Psoas muscle (tissue), 8 donors: ENCODE data around the gene MEIS1. TPM values are rescaled to one million over a fixed set of nuclear protein-coding genes. Genes with fewer than 3 reads are reported as not detected.

Experiments
- ATAC-seq, 4 donors: fragments of 200-7000 bp; cut with Tn5 transposase; one replicate each; pipeline ENCODE4 v1.9.1; 2020; ENCODE audit warnings: moderate library complexity in 3 of 4, mild to moderate bottlenecking in 2 of 4
- DNase-seq, 2 donors: peaks; one replicate each; pipeline ENCODE4 v3.0.0-alpha.2; 2020
- H3K27ac ChIP-seq: fragments of 200-600 bp; one replicate; pipeline ENCODE4 v1.8.0; 2022
- H3K27me3 ChIP-seq, 3 donors: fragments of 200-600 bp in 1 of 3; one replicate each; pipeline versions ENCODE4 v1.6.1 to v1.8.0; 2013 to 2022; ENCODE audit warnings: low read length in 2 of 3, mild to moderate bottlenecking in 2 of 3, moderate library complexity in 1 of 3; ENCODE audit not compliant: insufficient read depth in 3 of 3
- H3K36me3 ChIP-seq, 2 donors: fragments of 200-600 bp in 1 of 2; one replicate each; pipeline versions ENCODE4 v1.6.1 to v1.8.0; 2013 to 2022; ENCODE audit warnings: low read depth in 1 of 2, mild to moderate bottlenecking in 1 of 2, moderate library complexity in 1 of 2; ENCODE audit not compliant: insufficient read depth in 1 of 2
- H3K4me1 ChIP-seq: fragments of 200-600 bp; one replicate; pipeline ENCODE4 v1.8.0; 2022
- H3K4me3 ChIP-seq: fragments of 200-600 bp; one replicate; pipeline ENCODE4 v1.8.0; 2022; ENCODE audit warnings: mild to moderate bottlenecking
- H3K9me3 ChIP-seq: fragments of 200-600 bp; one replicate; pipeline ENCODE4 v1.8.0; 2022
- CTCF ChIP-seq: fragments of 200-600 bp; IDR thresholded peaks from one replicate; pipeline ENCODE4 v1.8.0; 2022; ENCODE audit warnings: antibody characterized with exemption
- WGBS, 3 donors: extraction: QIAGEN DNeasy Blood & Tissue Kit; methylation state at CpG; one replicate each; pipeline versions ENCODE4 v1.1.6 to v1.1.7; 2013; 5-methylcytosine and 5-hydroxymethylcytosine counted together
- intact Hi-C, 2 donors: fragments of 100-400 bp; cut with DNase I; formaldehyde crosslinking; loops; one replicate each; pipeline versions ENCODE4 v1.11.0 to v1.14.2; 2022
- polyA plus RNA-seq, 3 donors: library from polyadenylated mRNA; stranded (reverse); fragments of 200-250 nt; gene quantifications; one replicate each; pipeline ENCODE4 v1.2.3, GENCODE V29; 2013
- total RNA-seq, 4 donors: library from RNA; stranded (reverse); fragmentation: NEBNext Ultra II Directional in 2 of 4; extraction: Animal tissue kit (Norgen Biotek cat#: 25700) in 2 of 4; gene quantifications; one replicate each; pipeline versions ENCODE4 v1.2.1 to v1.2.4, GENCODE V29; 2021 to 2023
- donor health status: healthy with polysubstance abuse.
- donor health status: DM: no; HTN: no; CAD: no; lungs with moderate emphysema.
- donor health status: Bipolar disorder and iron deficiency.
- donor health status: healthy.
- donor health status: DM: yes; HTN: yes; CAD: no.
- donor health status: DM: no; HTN: no; CAD: no.
- donor health status: DM: no; HTN: no; CAD: no.
- donor health status: DM: yes; HTN: yes; CAD: no.

The MEIS1 gene
- total and polyA plus RNA-seq, 7 donors: 0.77 to 6.8 (median 2.1) TPM

- no peak for TF ChIP-seq CTCF
- intact Hi-C loops: loop anchor here in 1 of 2 donors (10.0 kb wide), 1 partner anchor 1262 kb away; no protein-coding TSS in a partner anchor
- Histone ChIP-seq H3K36me3 (no peaks in the 10 kb centered on the region), H3K27ac (no peak overlapping the region), H3K27me3 (peaks cover 5 to 77% (median 27%) of the 10 kb centered on the region in 3 donors), H3K9me3 (no peaks in the 10 kb centered on the region), H3K4me3 (no peak overlapping the region), H3K4me1 (peaks cover 6% of the 10 kb centered on the region)
- WGBS, 3 donors: 23 to 32% (median 28%) methylated on average over 26 of the region's 26 CpGs
- ATAC-seq (no peak), DNase-seq (peak in 1 of 2 donors; percentile 35)
Measured at GRCh38 chr2:66582987-66583880, 148.3 kb downstream of the MEIS1 start.

GRCh38 chr2:66583881-66584280 lies 149.0 kb downstream of the MEIS1 start:
- DNase-seq: no peak
- H3K27me3 ChIP-seq: peaks cover 5 to 71% (median 22%) of the 10 kb centered on the region in 3 donors
- WGBS, 3 donors: 46 to 55% (median 47%) methylated on average over 5 of the region's 5 CpGs
- intact Hi-C loops: loop anchor here in 1 of 2 donors (10.0 kb wide), 1 partner anchor 1261 kb away; no protein-coding TSS in a partner anchor
- no peak overlapping the region for H3K4me3 ChIP-seq
- H3K4me1 ChIP-seq: peaks cover 6% of the 10 kb centered on the region
- TF ChIP-seq CTCF: no peak
- no peaks in the 10 kb centered on the region for H3K9me3 ChIP-seq
- H3K36me3 ChIP-seq: no peaks in the 10 kb centered on the region
- no peak overlapping the region for H3K27ac ChIP-seq
- no peak for ATAC-seq

- H3K27ac ChIP-seq: no peak overlapping the region
- no peak for TF ChIP-seq CTCF
- WGBS, 3 donors: 65 to 75% (median 74%) methylated on average over 6 of the region's 6 CpGs
- intact Hi-C loops: loop anchor here in 1 of 2 donors (10.0 kb wide), 1 partner anchor 1259 kb away; no protein-coding TSS in a partner anchor
- DNase-seq: no peak
- ATAC-seq: no peak
- peaks cover 6% of the 10 kb centered on the region for H3K4me1 ChIP-seq
- H3K27me3 ChIP-seq: peaks cover 5 to 54% (median 22%) of the 10 kb centered on the region in 3 donors
- no peaks in the 10 kb centered on the region for H3K9me3 ChIP-seq
- no peaks in the 10 kb centered on the region for H3K36me3 ChIP-seq
- no peak overlapping the region for H3K4me3 ChIP-seq
Measured at GRCh38 chr2:66585587-66585986, 150.7 kb downstream of the MEIS1 start.

- H3K9me3 ChIP-seq: no peaks in the 10 kb centered on the region
- ATAC-seq: no peak
- no peak overlapping the region for H3K4me3 ChIP-seq
- intact Hi-C loops: loop anchor here in 1 of 2 donors (10.0 kb wide), 1 partner anchor 1258 kb away; no protein-coding TSS in a partner anchor
- peak in 1 of 2 donors; percentile 15 for DNase-seq
- WGBS, 3 donors: 52 to 57% (median 56%) methylated on average over 4 of the region's 4 CpGs
- H3K27me3 ChIP-seq: peaks cover 5 to 39% (median 9%) of the 10 kb centered on the region in 3 donors
- H3K4me1 ChIP-seq: no peaks in the 10 kb centered on the region
- TF ChIP-seq CTCF: no peak
- no peak overlapping the region for H3K27ac ChIP-seq
- no peaks in the 10 kb centered on the region for H3K36me3 ChIP-seq
Measured at GRCh38 chr2:66587216-66587615, 152.3 kb downstream of the MEIS1 start.
